PFSK-1 (cell line): ENCODE measurements around the gene PTDSS2.

Experiments used
- POLR2AphosphoS5 ChIP-seq: IDR thresholded peaks from 2 replicates; pipeline ENCODE4 v1.6.1; 2012; ENCODE audit warnings: low read depth, mild to moderate bottlenecking, control low read depth, low read length, moderate library complexity
- TAF1 ChIP-seq: IDR thresholded peaks from 2 replicates; pipeline ENCODE4 v1.6.1; 2012; ENCODE audit warnings: low read length, control low read depth, borderline replicate concordance; ENCODE audit not compliant: insufficient read depth

DNA sequence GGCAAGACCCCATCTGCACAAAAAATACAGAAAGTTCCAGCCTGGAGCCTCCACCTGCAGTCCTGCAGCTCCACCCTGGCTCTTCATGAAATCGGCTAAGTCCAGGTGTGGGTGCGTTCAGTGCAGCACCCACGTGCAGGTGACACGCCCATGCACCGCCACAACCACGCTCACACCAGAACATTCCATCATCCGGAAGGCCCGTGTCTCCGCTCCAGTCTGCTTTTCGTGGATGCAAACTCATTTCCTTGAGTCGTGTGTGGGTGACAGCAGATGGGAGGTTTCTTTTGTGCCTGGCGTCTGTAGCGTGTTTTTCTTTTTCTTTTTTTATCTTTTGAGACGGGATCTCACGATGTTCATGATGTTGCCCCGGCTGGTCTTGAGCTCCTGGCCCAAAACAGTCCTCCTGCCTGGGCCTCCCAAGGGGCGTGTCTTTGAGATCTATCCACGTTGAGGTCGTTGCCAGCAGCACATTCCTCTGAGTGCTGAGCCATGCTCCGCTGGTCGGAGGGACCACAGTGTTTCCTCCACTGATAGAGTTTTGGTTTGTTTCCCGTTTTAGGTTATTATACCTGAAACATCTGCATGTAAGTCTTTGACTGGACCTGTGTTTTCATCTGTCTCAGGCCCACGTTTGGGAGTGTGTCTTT, 7.2 kb downstream of the PTDSS2 start:
- TF ChIP-seq POLR2AphosphoS5 (no peak), TAF1 (no peak)
